Panc1 (cell line): ENCODE results near the gene CDYL2.

Source experiments
- CTCF ChIP-seq: fragments of 450-650 bp; IDR thresholded peaks from 2 replicates; pipeline ENCODE4 v1.5.1; 2017; ENCODE audit warnings: mild to moderate bottlenecking
- POLR2AphosphoS5 ChIP-seq: IDR thresholded peaks from 2 replicates; pipeline ENCODE4 v1.6.1; 2012; ENCODE audit warnings: mild to moderate bottlenecking, low read depth, low read length, moderate library complexity
- REST ChIP-seq, 2 experiments: IDR thresholded peaks; 2 replicates each; pipeline ENCODE4 v1.6.1; 2011 to 2012; ENCODE audit warnings: low read depth in 2 of 2, control low read depth in 1 of 2, low read length in 1 of 2, mild to moderate bottlenecking in 1 of 2, moderate library complexity in 1 of 2; ENCODE audit not compliant: insufficient read depth in 1 of 2
- SIN3A ChIP-seq: IDR thresholded peaks from 2 replicates; pipeline ENCODE4 v1.6.1; 2012; ENCODE audit warnings: low read depth, mild to moderate bottlenecking, low read length, moderate library complexity, borderline replicate concordance; ENCODE audit not compliant: insufficient read depth
- TCF7L2 ChIP-seq: IDR thresholded peaks from 2 replicates; pipeline ENCODE4 v1.6.1; 2011; ENCODE audit warnings: mild to moderate bottlenecking, low read depth, low read length, inconsistent platforms

GRCh38 chr16:80804526-80805383 is at the start of gene CDYL2:
- TF ChIP-seq CTCF (no peak), REST (IDR thresholded peaks at IDR 0.05; ENCODE audit: insufficient read depth in 1 of 2, low read depth in 2 of 2, low read length in 1 of 2) (no peak), POLR2AphosphoS5 (no peak), TCF7L2 (no peak), SIN3A (no peak)
